Stimulated activated naive CD8-positive, alpha-beta T cell treated with anti-CD3 and anti-CD28 coated beads, Interleukin-15, amount 100 ng/mL, for 72 hours (primary cell): ENCODE data around the gene EFCAB8.
"Not testable (repeated sequence)": the region's sequence is repeated elsewhere in the genome, so short reads cannot be mapped to it uniquely, and the experiment has no call there.

Experiments
- ATAC-seq: fragments of 150-1000 bp; cut with Tn5 transposase; 2 replicates; pipeline ENCODE4 v1.10.0; 2021; ENCODE audit warnings: mild to moderate bottlenecking, moderate library complexity
- DNase-seq, 2 donors: peaks; one replicate each; pipeline ENCODE4 v3.0.0; 2021 to 2022
- H3K27ac Mint-ChIP-seq, 2 donors: one replicate each; pipeline ENCODE4 v1.8.0; 2022; ENCODE audit warnings: mild to moderate bottlenecking in 2 of 2, mixed read lengths in 2 of 2, moderate library complexity in 2 of 2
- H3K27me3 Mint-ChIP-seq: one replicate; pipeline ENCODE4 v1.8.0; 2022; ENCODE audit warnings: mixed read lengths
- H3K4me1 Mint-ChIP-seq: one replicate; pipeline ENCODE4 v1.8.0; 2022; ENCODE audit warnings: mild to moderate bottlenecking, mixed read lengths
- H3K4me3 Mint-ChIP-seq, 2 donors: one replicate each; pipeline ENCODE4 v1.8.0; 2022; ENCODE audit warnings: mild to moderate bottlenecking in 2 of 2, mixed read lengths in 2 of 2, moderate library complexity in 1 of 2
- H3K9me3 Mint-ChIP-seq, 2 donors: one replicate each; pipeline ENCODE4 v1.8.0; 2022; ENCODE audit warnings: mixed read lengths in 2 of 2

The EFCAB8 gene

DNA sequence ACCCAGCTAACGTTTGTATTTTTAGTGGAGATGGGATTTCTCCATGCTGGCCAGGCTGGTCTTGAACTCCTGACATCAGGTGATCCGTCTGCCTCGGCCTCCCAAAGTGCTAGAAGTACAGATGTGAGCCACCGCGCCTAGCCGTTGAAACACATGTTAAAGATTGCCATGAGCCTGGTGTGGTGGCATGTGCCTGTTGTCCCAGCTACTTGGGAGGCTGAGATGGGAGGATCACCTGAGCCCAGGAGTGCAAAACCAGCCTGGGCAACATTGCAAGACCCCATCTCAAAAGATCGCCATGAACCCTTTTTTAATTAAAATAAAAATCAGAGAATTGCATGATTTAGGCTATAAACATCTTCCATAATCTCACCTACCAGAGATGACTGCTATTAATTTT lies 2.7 kb downstream of the EFCAB8 start:
- H3K9me3 Mint-ChIP-seq, result no peaks in the 10 kb centered on the region
- H3K4me3 Mint-ChIP-seq, result no peak overlapping the region
- H3K4me1 Mint-ChIP-seq, result peaks cover 5% of the 10 kb centered on the region
- H3K27ac Mint-ChIP-seq, result no peak overlapping the region
- ATAC-seq, result no peak
- no peak for DNase-seq
- H3K27me3 Mint-ChIP-seq, result no peaks in the 10 kb centered on the region

DNA sequence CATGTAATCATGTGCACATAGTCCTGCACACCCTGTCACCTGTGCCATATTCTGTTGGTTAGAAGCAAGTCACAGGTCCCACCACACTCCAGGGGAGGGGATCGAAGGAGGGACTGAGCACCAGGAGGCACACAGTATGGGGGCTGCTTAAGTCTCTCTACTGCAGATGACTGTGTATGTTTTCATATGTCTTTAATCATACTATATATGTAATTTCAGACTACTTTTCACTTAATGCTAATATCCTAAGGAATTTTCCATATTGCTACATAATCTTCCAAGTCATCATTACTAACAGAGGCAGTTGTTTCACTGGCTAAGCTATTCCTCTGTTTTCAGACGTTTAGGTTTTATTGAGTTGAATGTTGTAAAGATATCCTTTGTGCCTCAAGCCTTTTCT lies 10.8 kb downstream of the EFCAB8 start:
- H3K4me1 Mint-ChIP-seq, result no peaks in the 10 kb centered on the region
- DNase-seq (no peak), ATAC-seq (no peak)
- H3K27me3 Mint-ChIP-seq, result no peaks in the 10 kb centered on the region
- no peaks in the 10 kb centered on the region for H3K9me3 Mint-ChIP-seq
- no peak overlapping the region for H3K4me3 Mint-ChIP-seq
- no peak overlapping the region for H3K27ac Mint-ChIP-seq

DNA sequence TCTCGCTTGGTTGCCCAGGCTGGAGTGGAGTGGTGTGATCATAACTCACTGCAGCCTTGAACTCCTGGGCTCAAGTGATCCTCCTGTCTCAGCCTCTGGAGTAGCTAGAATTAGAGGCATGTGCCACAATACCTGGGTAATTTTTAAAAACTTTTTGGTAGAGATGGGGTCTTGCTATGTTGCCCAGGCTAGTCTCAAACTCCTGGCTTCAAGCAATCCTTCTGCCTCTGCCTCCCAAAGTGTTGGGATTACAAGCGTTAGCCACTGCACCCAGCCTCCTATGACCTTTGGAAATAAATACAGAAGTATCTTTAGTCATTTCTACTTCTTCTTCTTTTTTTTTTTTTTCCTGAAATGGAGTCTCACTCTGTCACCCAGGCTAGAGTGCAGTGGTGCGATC lies 11.8 kb downstream of the EFCAB8 start:
- not testable (repeated sequence) for DNase-seq, H3K9me3 Mint-ChIP-seq, ATAC-seq, H3K4me3 Mint-ChIP-seq, H3K27me3 Mint-ChIP-seq, H3K4me1 Mint-ChIP-seq
- peak overlapping the region in 1 of 2 donors; percentile 65 for H3K27ac Mint-ChIP-seq

DNA sequence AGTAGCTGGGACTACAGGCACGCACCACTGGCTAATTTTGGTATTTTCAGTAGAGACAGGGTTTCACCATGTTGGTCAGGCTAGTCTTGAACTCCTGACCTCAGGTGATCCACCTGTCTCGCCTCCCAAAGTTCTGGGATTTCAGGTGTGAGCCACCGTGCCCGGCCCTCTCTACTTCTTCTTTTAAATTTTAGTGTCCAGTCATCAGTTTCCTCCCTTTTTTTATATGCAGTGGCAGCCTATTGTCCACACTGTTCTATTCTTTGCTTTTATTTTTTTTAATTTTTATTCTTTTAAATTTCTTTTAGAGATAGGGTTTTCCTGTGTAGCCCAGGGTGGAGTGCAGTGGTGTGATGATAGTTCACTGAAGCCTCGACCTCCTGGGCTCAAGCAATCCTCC lies 12.3 kb downstream of the EFCAB8 start:
- H3K4me1 Mint-ChIP-seq, result no peaks in the 10 kb centered on the region
- H3K9me3 Mint-ChIP-seq, result no peaks in the 10 kb centered on the region
- no peak overlapping the region for H3K4me3 Mint-ChIP-seq
- H3K27me3 Mint-ChIP-seq, result no peaks in the 10 kb centered on the region
- ATAC-seq, result no peak
- H3K27ac Mint-ChIP-seq, result peak overlapping the region in 1 of 2 donors; percentile 65
- no peak for DNase-seq

GRCh38 chr20:32871627-32872160 lies 13.0 kb downstream of the EFCAB8 start:
- no peak for DNase-seq
- no peak for ATAC-seq
- Mint-ChIP-seq H3K27me3 (no peaks in the 10 kb centered on the region), H3K4me3 (no peak overlapping the region), H3K4me1 (no peaks in the 10 kb centered on the region), H3K9me3 (no peaks in the 10 kb centered on the region), H3K27ac (no peak overlapping the region)

DNA sequence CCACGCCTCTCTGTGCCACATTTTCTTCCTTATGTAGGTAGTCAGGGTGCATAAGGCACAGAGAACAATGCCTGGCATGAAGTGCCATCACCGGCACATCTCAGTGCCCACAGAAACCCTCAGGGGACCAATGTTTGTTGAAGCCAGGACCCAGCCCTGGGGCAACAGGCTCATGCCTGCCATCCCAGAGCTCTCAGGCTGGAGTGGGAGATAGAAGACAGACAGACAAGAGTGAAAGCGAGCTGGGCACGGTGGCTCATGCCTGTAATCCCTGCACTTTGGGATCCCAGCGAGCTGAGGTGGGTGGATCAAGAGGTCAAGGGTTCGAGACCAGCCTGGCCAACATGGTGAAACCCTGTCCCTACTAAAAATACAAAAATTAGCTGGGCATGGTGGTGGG lies 13.5 kb downstream of the EFCAB8 start:
- Mint-ChIP-seq H3K27ac (no peak overlapping the region), H3K27me3 (no peaks in the 10 kb centered on the region), H3K4me1 (no peaks in the 10 kb centered on the region), H3K4me3 (no peak overlapping the region), H3K9me3 (no peaks in the 10 kb centered on the region)
- ATAC-seq (no peak), DNase-seq (no peak)

DNA sequence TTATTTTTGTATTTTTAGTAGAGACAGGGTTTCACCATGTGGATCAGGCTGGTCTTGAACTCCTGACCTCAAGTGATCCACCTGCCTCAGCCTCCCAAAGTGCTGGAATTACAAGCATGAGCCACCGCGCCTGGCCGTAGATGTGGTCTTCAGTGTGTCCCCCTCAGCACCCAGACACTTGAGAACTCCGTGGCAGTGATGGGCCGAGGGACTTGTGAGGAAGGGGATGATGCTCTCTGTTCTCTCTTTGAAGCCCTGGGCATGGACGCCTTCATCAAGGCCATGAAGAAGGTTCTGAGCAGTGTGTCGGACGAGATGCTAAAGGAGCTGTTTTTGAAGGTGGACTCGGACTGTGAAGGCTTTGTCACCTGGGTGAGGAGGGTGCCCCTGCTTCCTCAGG lies 16.9 kb downstream of the EFCAB8 start:
- ATAC-seq, result no peak
- Mint-ChIP-seq H3K4me1 (no peaks in the 10 kb centered on the region), H3K27me3 (no peaks in the 10 kb centered on the region), H3K4me3 (no peak overlapping the region), H3K9me3 (no peaks in the 10 kb centered on the region), H3K27ac (no peak overlapping the region)
- DNase-seq, result no peak

- Mint-ChIP-seq H3K27ac (no peak overlapping the region), H3K4me3 (no peak overlapping the region), H3K9me3 (no peaks in the 10 kb centered on the region), H3K4me1 (no peaks in the 10 kb centered on the region), H3K27me3 (no peaks in the 10 kb centered on the region)
- DNase-seq (no peak), ATAC-seq (no peak)
Observed at GRCh38 chr20:32877507-32877906, 18.8 kb downstream of the EFCAB8 start.

GRCh38 chr20:32878820-32879219 lies 20.1 kb downstream of the EFCAB8 start:
- Mint-ChIP-seq H3K4me1 (no peaks in the 10 kb centered on the region), H3K9me3 (no peaks in the 10 kb centered on the region), H3K4me3 (no peak overlapping the region), H3K27me3 (no peaks in the 10 kb centered on the region), H3K27ac (peak overlapping the region in 1 of 2 donors; percentile 29)
- DNase-seq (no peak), ATAC-seq (no peak)

- no peak for DNase-seq
- Mint-ChIP-seq H3K4me3 (no peak overlapping the region), H3K4me1 (no peaks in the 10 kb centered on the region), H3K9me3 (no peaks in the 10 kb centered on the region), H3K27ac (no peak overlapping the region), H3K27me3 (no peaks in the 10 kb centered on the region)
- no peak for ATAC-seq
Observed at GRCh38 chr20:32879538-32879937, 20.8 kb downstream of the EFCAB8 start.

- H3K4me1 Mint-ChIP-seq, result no peaks in the 10 kb centered on the region
- ATAC-seq (no peak), DNase-seq (no peak)
- no peaks in the 10 kb centered on the region for H3K9me3 Mint-ChIP-seq
- no peak overlapping the region for H3K4me3 Mint-ChIP-seq
- H3K27me3 Mint-ChIP-seq, result no peaks in the 10 kb centered on the region
- H3K27ac Mint-ChIP-seq, result no peak overlapping the region
Observed at GRCh38 chr20:32880635-32881034, 21.9 kb downstream of the EFCAB8 start.

- no peak for ATAC-seq
Observed at GRCh38 chr20:32883081-32883480, 24.4 kb downstream of the EFCAB8 start.

DNA sequence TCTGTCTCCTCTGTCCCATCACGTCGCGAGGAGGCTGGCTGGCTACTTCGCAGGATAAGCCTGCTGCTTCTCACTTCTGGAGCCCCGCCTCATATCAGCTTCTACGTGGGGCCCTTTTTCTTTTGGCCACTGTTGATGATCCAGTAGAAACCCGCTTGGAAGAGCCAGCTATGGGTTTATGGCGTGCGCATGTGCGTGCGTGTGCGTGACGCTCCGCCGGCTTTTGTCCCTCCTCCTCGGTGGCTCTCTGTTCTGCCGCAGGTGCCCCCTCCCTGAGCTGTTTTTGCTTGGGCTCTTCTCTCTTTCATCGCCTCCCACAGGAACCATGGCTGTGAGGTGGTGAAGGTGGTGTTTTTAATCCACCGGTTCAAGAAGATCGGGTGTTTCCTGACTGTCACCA lies 26.5 kb downstream of the EFCAB8 start:
- H3K4me1 Mint-ChIP-seq, result no peaks in the 10 kb centered on the region
- no peak for ATAC-seq
- H3K9me3 Mint-ChIP-seq, result no peaks in the 10 kb centered on the region
- H3K27me3 Mint-ChIP-seq, result no peaks in the 10 kb centered on the region
- peak overlapping the region in 1 of 2 donors; percentile 27 for H3K27ac Mint-ChIP-seq
- H3K4me3 Mint-ChIP-seq, result no peak overlapping the region
- no peak for DNase-seq

More at GRCh38 chr20:32883081-32883480, 24.4 kb downstream of the EFCAB8 start:
- no peak overlapping the region for H3K27ac Mint-ChIP-seq
- H3K9me3 Mint-ChIP-seq, result no peaks in the 10 kb centered on the region
- no peak overlapping the region for H3K4me3 Mint-ChIP-seq
- H3K27me3 Mint-ChIP-seq, result no peaks in the 10 kb centered on the region
- H3K4me1 Mint-ChIP-seq, result no peaks in the 10 kb centered on the region
- no peak for DNase-seq

- Mint-ChIP-seq H3K27ac (no peak overlapping the region), H3K9me3 (no peaks in the 10 kb centered on the region), H3K4me1 (no peaks in the 10 kb centered on the region), H3K4me3 (no peak overlapping the region), H3K27me3 (no peaks in the 10 kb centered on the region)
- ATAC-seq (no peak), DNase-seq (no peak)
Observed at GRCh38 chr20:32885952-32886351, 27.2 kb downstream of the EFCAB8 start.

DNA sequence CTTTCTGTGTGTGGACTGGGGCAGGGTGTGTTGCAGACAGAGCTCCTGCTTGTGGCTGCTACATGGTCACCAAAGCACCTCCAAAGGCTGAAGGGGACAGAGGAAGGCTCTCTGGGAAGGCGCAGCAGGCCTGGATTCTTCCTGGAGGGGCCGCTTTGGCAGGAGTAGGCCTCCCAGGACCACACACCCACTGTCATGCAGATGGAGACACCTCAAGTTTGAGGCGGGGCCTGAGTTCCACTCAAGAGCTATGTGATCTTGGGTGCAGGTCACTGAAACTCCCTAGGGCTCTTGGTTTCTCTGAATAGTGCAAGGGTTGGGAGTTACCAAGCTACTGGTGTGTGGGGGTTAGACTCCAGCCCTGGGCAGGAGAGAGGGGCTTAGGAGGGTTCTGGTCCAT lies 27.9 kb downstream of the EFCAB8 start:
- H3K4me3 Mint-ChIP-seq, result no peak overlapping the region

GRCh38 chr20:32887492-32887891 lies 28.8 kb downstream of the EFCAB8 start:
- ATAC-seq (no peak), DNase-seq (no peak)
- Mint-ChIP-seq H3K4me3 (no peak overlapping the region), H3K9me3 (no peaks in the 10 kb centered on the region), H3K27me3 (no peaks in the 10 kb centered on the region), H3K4me1 (no peaks in the 10 kb centered on the region), H3K27ac (peak overlapping the region in 1 of 2 donors; percentile 68)

More for the DNA sequence above, 27.9 kb downstream of the EFCAB8 start:
- H3K9me3 Mint-ChIP-seq, result no peaks in the 10 kb centered on the region
- DNase-seq, result no peak
- no peak for ATAC-seq
- H3K27ac Mint-ChIP-seq, result no peak overlapping the region
- no peaks in the 10 kb centered on the region for H3K27me3 Mint-ChIP-seq
- no peaks in the 10 kb centered on the region for H3K4me1 Mint-ChIP-seq

DNA sequence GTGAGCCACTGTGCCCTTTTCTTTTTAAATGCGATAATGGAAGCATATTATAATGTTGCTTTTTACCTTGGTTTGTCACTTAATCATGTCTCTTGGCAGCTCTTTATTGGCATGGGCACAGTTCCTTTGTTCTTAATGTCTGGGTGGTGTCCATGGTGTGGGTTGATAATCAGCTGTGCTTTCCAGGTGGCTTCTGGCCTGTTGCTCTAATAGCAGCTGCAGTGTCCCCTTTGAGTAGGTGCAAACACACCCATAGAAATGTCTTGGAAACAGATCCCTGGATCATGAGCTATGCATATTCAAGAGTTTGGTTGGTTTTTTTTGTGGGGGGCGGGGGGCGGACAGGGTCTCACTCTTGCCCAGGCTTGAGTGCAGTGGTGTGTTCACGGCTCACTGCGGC lies 29.9 kb downstream of the EFCAB8 start:
- ATAC-seq (no peak), DNase-seq (no peak)
- Mint-ChIP-seq H3K4me1 (no peaks in the 10 kb centered on the region), H3K4me3 (no peak overlapping the region), H3K27me3 (no peaks in the 10 kb centered on the region), H3K27ac (no peak overlapping the region), H3K9me3 (no peaks in the 10 kb centered on the region)
